Activated CD4-positive, CD25-positive, alpha-beta regulatory T cell treated with anti-CD3 and anti-CD28 coated beads, Interleukin-2, amount 50 U/mL, for 72 hours (primary cell): ENCODE data around the gene OR52E1.
"Not testable (repeated sequence)": the region's sequence is repeated elsewhere in the genome, so short reads cannot be mapped to it uniquely, and the experiment has no call there.

Experiments
- DNase-seq: peaks from one replicate; pipeline ENCODE4 v3.0.0; 2021

OR52E1 gene

GRCh38 chr11:5069272-5069671 is at the start of gene OR52E1:
TSS of gene OR52E1 (plus strand) at chr11:5069572.
- no peak for DNase-seq

- DNase-seq, result no peak
These were observed 47.4 kb upstream of the OR52E1 start for GRCh38 chr11:5021996-5022395.

DNA sequence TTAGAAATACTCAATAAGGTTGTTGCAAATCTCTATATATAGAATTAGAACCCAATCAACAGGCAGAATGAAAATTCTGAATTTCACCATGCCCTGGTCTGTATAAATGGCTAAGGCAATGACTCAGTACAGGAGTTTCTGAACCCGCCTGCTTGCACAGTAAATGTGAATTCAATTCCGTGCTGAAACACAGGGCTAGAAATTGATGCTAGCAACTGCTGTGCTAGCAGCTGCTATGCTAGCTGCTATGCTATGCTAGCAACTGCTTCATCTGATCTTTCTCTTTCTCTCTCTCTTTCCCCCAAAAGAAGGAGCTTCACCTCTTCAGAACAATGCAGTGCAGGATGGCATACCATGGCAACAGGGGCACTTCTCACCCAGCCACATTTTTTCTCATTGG is 32.7 kb upstream of the OR52E1 start:
- no peak for DNase-seq

DNA sequence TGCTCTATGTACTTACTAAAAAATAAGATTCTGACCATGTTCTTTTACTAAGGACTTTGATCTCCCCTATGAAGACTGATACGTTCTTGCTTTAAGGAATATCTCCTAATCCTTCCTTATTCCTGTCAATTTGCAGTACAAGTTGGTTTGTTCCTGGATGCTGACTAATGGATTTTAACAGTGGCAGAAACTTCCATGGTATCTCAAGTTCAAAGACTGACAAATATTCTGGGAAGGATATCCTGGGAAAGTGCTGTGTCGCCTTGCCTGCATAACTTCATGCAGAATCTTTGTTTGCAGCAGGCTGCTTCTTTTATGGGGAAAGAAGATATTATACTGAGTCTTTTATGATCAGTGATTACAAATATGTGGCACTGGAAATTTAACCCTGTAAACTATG is 31.4 kb upstream of the OR52E1 start:
- no peak for DNase-seq

GRCh38 chr11:5038341-5038740 is 31.0 kb upstream of the OR52E1 start:
- DNase-seq, result no peak

GRCh38 chr11:5040876-5041275 is 28.5 kb upstream of the OR52E1 start:
- DNase-seq, result no peak

GRCh38 chr11:5042091-5042490 is 27.3 kb upstream of the OR52E1 start:
- DNase-seq, result no peak

DNA sequence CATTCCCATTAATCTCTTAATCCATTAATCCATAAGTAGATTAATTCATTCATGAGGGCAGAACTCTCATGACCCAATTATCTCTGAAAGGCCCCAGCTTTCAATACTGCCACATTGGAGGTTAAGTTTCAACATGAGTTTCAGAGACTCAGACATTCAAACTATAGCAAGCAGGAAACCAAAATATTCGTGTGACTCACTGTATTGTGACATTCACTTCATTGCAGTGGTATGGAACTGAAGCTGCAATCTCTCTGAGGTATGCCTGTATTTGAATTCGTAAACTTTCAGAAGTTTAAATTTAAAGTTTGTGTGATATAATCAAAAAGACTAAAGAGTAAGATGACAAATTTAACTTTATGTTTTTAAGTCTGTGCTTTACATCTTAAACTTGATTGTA is 26.0 kb upstream of the OR52E1 start:
- DNase-seq, result no peak

DNA sequence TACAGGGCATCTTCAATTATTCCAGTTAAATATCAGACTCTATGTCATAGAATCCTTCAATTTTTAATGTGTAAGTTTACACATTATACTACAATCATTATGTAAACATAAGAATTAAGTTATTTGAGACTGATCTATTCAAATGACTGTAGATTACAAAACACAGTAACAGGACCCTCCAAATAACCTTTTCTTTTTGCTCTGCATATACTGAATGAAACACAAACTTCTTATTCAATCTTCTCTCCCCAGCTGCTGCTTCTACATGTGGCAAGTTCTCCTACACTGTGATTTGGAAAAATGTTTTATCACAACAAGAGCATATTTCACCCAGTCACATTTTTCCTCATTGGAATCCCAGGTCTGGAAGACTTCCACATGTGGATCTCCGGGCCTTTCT is 23.1 kb upstream of the OR52E1 start, which contains the start of gene OR52J3:
OR52J3 (plus strand) TSS at position 301 of the 400 bp plus-strand sequence; CDS start at position 301, 0 bp downstream.
- DNase-seq, result no peak

DNA sequence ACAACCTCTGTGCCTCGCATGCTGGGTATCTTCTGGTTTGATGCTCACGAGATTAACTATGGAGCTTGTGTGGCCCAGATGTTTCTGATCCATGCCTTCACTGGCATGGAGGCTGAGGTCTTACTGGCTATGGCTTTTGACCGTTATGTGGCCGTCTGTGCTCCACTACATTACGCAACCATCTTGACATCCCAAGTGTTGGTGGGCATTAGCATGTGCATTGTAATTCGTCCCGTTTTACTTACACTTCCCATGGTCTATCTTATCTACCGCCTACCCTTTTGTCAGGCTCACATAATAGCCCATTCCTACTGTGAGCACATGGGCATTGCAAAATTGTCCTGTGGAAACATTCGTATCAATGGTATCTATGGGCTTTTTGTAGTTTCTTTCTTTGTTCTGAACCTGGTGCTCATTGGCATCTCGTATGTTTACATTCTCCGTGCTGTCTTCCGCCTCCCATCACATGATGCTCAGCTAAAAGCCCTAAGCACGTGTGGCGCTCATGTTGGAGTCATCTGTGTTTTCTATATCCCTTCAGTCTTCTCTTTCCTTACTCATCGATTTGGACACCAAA is 22.5 kb upstream of the OR52E1 start:
- DNase-seq, result no peak

DNA sequence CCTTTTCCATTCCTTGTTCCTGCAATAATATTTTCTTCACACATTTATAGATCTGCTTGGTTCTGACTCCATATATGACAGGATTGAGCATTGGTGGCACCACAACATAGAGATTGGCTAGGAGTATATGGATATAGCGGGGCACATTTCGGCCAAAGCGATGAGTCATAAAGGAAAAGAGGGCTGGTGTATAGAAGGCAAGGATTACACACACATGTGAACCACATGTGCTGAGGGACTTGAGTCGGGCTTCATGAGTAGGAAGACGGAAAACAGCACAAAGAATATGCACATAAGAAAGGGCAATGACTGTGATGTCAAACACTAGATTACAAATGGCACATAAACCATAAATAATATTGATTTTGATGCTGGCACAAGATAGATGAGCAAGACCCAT is 10.7 kb upstream of the OR52E1 start:
- DNase-seq, result not testable (repeated sequence)

- DNase-seq, result no peak
These were observed 10.0 kb upstream of the OR52E1 start, which contains the start of gene OR52E2 for GRCh38 chr11:5059391-5059790. TSS of gene OR52E2 (minus strand) at chr11:5059627. CDS start at chr11:5059627, 0 bp downstream.

DNA sequence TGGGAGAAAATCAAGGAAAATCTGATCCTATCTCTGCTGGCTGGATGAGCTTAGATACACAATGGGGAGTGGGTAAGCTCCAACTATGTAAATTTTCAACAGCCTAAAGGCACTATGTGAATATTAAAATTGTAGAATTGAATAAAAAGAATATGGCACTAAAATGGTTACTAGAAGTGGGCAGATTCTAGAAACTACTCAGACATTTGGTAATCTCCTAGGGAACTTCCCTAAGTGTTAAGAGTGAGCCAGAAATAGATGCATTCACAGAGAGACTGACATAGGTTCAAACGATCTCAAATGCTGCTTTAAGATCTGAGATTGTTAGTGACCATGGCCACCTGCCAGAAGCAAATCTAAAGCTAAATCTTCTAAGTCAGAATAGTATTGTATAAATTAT is 4.3 kb upstream of the OR52E1 start:
- no peak for DNase-seq

GRCh38 chr11:5071799-5072198 is 2.4 kb downstream of the OR52E1 start:
- DNase-seq, result no peak

- DNase-seq, result no peak
These were observed 12.0 kb downstream of the OR52E1 start for GRCh38 chr11:5081405-5081804.

DNA sequence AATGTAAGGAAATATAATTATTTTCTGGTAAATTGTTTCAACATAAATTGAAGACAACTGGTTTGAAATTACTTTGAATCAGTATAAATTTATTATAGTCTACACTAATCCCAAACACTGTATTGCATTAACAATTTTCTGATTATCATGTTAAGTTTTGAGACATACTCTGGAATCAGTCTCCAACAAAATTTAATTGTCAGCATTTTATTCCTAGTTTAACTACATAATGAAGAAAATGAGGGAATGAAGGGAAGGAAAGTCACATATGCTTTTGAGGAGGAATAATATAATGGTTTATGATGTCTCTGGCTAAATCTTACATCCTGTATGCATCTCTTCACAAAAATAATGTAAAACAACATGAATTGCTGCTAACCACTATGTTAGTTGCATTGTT is 14.2 kb downstream of the OR52E1 start:
- no peak for DNase-seq

- no peak for DNase-seq
These were observed 19.2 kb downstream of the OR52E1 start for GRCh38 chr11:5088556-5088955.

DNA sequence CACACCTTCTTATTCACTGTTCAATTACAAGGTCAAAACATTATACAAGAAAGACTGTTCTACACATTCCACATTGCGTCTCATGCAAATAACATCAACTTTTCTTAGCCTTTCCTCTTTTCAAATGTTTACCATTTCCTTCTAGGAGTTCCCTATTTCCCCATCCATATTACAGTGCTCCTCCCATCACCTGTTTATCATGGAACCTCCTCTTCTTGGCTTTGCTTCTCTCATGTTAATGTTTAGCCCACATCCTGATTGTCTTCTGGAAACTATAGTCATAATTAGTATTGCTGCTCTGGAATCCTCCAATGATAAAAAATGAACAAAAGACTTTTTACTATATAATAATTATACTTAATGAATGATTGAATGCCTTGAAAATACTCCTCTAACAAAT is 21.3 kb downstream of the OR52E1 start:
- DNase-seq, result no peak

DNA sequence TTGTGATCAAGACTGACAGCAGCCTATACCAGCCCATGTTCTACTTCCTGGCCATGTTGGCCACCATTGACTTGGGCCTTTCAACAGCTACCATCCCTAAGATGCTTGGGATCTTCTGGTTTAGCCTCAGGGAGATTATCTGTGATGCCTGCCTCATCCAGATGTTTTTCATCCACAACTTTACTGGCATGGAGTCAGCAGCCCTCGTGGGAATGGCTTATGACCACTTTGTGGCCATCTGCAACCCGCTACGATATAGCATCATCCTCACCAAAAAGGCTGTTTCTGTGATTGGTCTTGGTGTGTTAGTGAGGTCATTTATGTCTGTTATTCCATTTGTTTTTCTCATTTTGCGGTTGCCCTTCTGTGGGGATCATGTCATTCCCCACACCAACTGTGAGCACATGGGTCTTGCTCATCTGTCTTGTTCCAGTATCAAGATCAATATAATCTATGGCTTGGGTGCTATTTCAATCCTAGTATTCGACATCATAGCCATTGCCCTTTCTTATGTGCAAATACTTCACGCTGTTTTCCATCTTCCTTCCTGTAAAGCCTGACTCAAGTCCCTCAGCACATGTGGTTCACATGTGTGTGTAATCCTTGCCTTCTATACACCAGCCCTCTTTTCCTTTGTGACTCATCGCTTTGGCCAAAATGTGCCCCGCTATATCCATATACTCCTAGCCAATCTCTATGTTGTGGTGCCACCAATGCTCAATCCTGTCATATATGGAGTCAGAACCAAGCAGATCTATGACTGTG is 23.6 kb downstream of the OR52E1 start:
- DNase-seq, result no peak

DNA sequence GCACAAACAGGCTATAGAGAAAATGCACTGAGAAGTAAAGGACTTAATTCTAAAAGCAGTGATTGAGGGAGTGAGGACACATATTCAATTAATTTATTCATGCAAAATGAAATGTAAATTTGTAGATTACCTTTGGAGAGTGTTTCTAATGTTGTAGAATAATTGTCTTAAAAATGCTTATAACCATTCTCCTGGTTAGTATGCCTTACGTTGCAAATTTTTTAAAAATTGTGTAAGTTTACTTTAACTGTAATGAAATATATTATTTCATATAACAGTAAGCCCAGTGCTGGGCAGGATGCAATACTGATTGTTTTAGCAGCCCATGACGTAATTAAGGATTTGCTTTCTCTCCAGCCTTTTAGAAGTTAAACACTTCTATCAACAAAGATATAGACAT is 26.6 kb downstream of the OR52E1 start:
- DNase-seq, result no peak

GRCh38 chr11:5102246-5102645 is 32.9 kb downstream of the OR52E1 start:
- no peak for DNase-seq

- no peak for DNase-seq
These were observed 33.7 kb downstream of the OR52E1 start for GRCh38 chr11:5103066-5103465.

- no peak for DNase-seq
These were observed 37.9 kb downstream of the OR52E1 start for GRCh38 chr11:5107285-5107684.

- no peak for DNase-seq
These were observed 46.0 kb downstream of the OR52E1 start for GRCh38 chr11:5115339-5115738.

DNA sequence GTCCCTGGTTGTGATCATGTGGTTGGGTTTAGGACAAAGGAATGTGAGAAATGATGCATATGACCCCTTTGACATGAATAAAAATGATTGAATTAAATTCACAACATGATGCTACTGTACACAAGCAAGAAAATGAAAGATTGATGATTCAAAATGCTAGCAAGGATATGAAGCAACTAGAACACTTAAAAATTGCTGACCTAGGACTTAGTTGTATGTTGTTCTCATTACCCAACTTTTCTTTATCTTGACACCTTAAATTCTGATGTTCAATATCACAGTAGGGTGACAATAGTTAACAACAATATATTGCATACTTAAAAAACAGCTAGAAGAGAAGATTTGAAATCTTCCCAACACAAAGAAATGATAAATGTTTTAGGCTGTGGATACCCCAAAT is 48.2 kb downstream of the OR52E1 start:
- DNase-seq, result no peak
